Astrocyte (in vitro differentiated cells and primary cell): ENCODE measurements around the gene FA2H.

ENCODE experiments used
- EZH2 ChIP-seq: IDR thresholded peaks from 2 replicates; pipeline ENCODE4 v1.6.1; 2012; ENCODE audit warnings: mild to moderate bottlenecking, low read length, inconsistent platforms; ENCODE audit not compliant: insufficient read depth
- TF ChIP-seq, protein P1 (sequence below): IDR thresholded peaks from 2 replicates; pipeline ENCODE4 v1.5.1; 2011; ENCODE audit warnings: low read depth, mild to moderate bottlenecking, inconsistent platforms, low read length, moderate library complexity; ENCODE audit not compliant: insufficient read depth

DNA sequence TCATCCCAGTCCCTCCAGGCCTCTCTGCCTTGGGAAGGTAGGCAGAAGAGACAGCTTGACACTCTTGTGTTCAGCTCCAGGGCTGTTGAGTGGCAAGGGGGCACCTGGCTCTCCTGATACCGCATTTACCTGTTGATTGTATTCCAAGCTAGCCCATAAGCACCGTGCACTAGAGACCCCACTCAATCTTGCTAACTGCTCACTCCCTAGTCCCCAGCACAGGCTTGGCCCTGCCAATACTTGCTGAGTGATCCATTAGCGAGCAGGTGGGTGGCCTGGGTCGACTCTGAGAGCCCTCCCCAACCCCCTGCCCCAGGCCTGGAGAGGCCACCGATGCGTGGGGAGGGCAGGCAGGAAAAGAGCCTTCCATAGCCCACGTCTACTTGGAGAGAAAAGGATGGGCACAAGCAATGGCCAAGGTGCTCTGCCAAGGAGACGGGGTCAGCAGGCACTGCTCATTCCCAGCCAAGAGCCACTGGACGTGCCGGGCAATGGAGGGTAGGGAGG lies 29.5 kb downstream of the FA2H start:
- TF ChIP-seq, protein P1, sequence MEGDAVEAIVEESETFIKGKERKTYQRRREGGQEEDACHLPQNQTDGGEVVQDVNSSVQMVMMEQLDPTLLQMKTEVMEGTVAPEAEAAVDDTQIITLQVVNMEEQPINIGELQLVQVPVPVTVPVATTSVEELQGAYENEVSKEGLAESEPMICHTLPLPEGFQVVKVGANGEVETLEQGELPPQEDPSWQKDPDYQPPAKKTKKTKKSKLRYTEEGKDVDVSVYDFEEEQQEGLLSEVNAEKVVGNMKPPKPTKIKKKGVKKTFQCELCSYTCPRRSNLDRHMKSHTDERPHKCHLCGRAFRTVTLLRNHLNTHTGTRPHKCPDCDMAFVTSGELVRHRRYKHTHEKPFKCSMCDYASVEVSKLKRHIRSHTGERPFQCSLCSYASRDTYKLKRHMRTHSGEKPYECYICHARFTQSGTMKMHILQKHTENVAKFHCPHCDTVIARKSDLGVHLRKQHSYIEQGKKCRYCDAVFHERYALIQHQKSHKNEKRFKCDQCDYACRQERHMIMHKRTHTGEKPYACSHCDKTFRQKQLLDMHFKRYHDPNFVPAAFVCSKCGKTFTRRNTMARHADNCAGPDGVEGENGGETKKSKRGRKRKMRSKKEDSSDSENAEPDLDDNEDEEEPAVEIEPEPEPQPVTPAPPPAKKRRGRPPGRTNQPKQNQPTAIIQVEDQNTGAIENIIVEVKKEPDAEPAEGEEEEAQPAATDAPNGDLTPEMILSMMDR, result no peak
- no peak for TF ChIP-seq EZH2
